HepG2 (cell line): ENCODE results near the gene CTF1. TPM values are rescaled to one million over a fixed set of nuclear protein-coding genes. Genes with fewer than 3 reads are reported as not detected.

Experiments used
- BCL6 ChIP-seq: IDR thresholded peaks from 2 replicates; pipeline ENCODE4 v1.6.1; 2016; ENCODE audit warnings: missing genetic modification reagents, missing compliant biosample characterization
- DZIP1 ChIP-seq: sonication (generic); formaldehyde crosslinking; IDR thresholded peaks from 2 replicates; pipeline ENCODE4 v1.5.0; 2020; ENCODE audit warnings: mild to moderate bottlenecking, missing genetic modification reagents
- GPN1 ChIP-seq: sonication (generic); formaldehyde crosslinking; IDR thresholded peaks from 2 replicates; pipeline ENCODE4 v1.5.1; 2020; ENCODE audit warnings: missing genetic modification reagents, borderline replicate concordance
- LCORL ChIP-seq, 2 experiments: fragments of 450-650 bp in 1 of 2; sonication (generic) in 1 of 2; formaldehyde crosslinking in 1 of 2; IDR thresholded peaks; 2 replicates each; pipeline versions ENCODE4 v1.5.0 to v1.6.1; 2017 to 2020; ENCODE audit warnings: antibody characterized with exemption in 1 of 2, missing genetic modification reagents in 1 of 2
- MAFF ChIP-seq: IDR thresholded peaks from 2 replicates; pipeline ENCODE4 v1.6.1; 2011; ENCODE audit warnings: low read depth, low read length, improper control_type of control experiment
- PAF1 ChIP-seq: IDR thresholded peaks from 2 replicates; pipeline ENCODE4 v1.6.1; 2016; ENCODE audit warnings: missing genetic modification reagents, missing compliant biosample characterization
- POLR2G ChIP-seq: fragments of 200-400 bp; formaldehyde crosslinking; IDR thresholded peaks from 2 replicates; pipeline ENCODE4 v1.6.1; 2018; ENCODE audit warnings: mild to moderate bottlenecking, low read depth, low read length, moderate library complexity
- RBAK ChIP-seq: sonication (generic); formaldehyde crosslinking; IDR thresholded peaks from 2 replicates; pipeline ENCODE4 v1.5.1; 2020; ENCODE audit warnings: mild to moderate bottlenecking, missing genetic modification reagents
- SP2 ChIP-seq: sonication (generic); formaldehyde crosslinking; IDR thresholded peaks from 2 replicates; pipeline ENCODE4 v1.5.1; 2020; ENCODE audit warnings: mild to moderate bottlenecking, missing genetic modification reagents
- TERF1 ChIP-seq: sonication (generic); formaldehyde crosslinking; IDR thresholded peaks from 2 replicates; pipeline ENCODE4 v1.8.0; 2022; ENCODE audit warnings: mild to moderate bottlenecking, missing genetic modification reagents, moderate library complexity
- ZNF432 ChIP-seq: sonication (generic); formaldehyde crosslinking; IDR thresholded peaks from 2 replicates; pipeline ENCODE4 v1.5.0; 2020; ENCODE audit warnings: missing genetic modification reagents, mild to moderate bottlenecking, borderline replicate concordance
- ZNF703 ChIP-seq: sonication (generic); formaldehyde crosslinking; IDR thresholded peaks from 2 replicates; pipeline ENCODE4 v1.5.1; 2020; ENCODE audit warnings: missing genetic modification reagents, mild to moderate bottlenecking, moderate library complexity, borderline replicate concordance
- ZNF749 ChIP-seq: sonication (generic); formaldehyde crosslinking; IDR thresholded peaks from 2 replicates; pipeline ENCODE4 v1.8.0; 2022; ENCODE audit warnings: mild to moderate bottlenecking, missing genetic modification reagents, moderate library complexity, borderline replicate concordance
- polyA plus RNA-seq, 8 experiments: library from polyadenylated mRNA; depleted of rRNA in 3 of 8; stranded (reverse) in 7 of 8; unstranded in 1 of 8; fragments of >200 nt; fragmentation: Illumina TruSeq in 4 of 8; extraction: Trizol in 4 of 8; gene quantifications; 2 replicates each; pipeline versions ENCODE4 v1.2.1 to v1.2.3, GENCODE V29; 2011 to 2016; ENCODE audit warnings: low read depth in 4 of 8, missing spikeins in 1 of 8, mixed read lengths in 1 of 8; ENCODE audit not compliant: insufficient read depth in 1 of 8
- total RNA-seq, 5 experiments: library from RNA; depleted of rRNA; stranded (reverse); fragments of >200 nt; fragmentation: Illumina TruSeq; extraction: Trizol; gene quantifications; 2 replicates each; pipeline ENCODE4 v1.2.3, GENCODE V29; 2016; ENCODE audit warnings: low read depth in 1 of 5
- TF ChIP-seq, protein P1 (sequence below): sonication (generic); formaldehyde crosslinking; IDR thresholded peaks from 2 replicates; pipeline ENCODE4 v1.4.0; 2020; ENCODE audit warnings: mild to moderate bottlenecking, missing genetic modification reagents
- TF ChIP-seq, protein P2 (sequence below): sonication (generic); formaldehyde crosslinking; IDR thresholded peaks from 2 replicates; pipeline ENCODE4 v1.4.0; 2020; ENCODE audit warnings: missing genetic modification reagents
- TF ChIP-seq, protein P3 (sequence below): sonication (generic); formaldehyde crosslinking; IDR thresholded peaks from 2 replicates; pipeline ENCODE4 v1.5.0; 2020; ENCODE audit warnings: mild to moderate bottlenecking, missing genetic modification reagents

Gene CTF1
- total and polyA plus RNA-seq, 2 of the 13 experiments (the other 11 are each of a cell fraction or from before 2014, with no cell fraction given), result 0.13 to 1.8 TPM

- TF ChIP-seq DZIP1 (CRISPR knock-in tag) (no peak), SP2 (no peak; the same call in 1 of the 2 replicates), ZNF749 (CRISPR knock-in tag) (no peak), RBAK (CRISPR knock-in tag) (no peak), LCORL (IDR thresholded peaks at IDR 0.05) (no peak), LCORL (CRISPR knock-in tag; IDR thresholded peaks at IDR 0.05) (no peak; the same call in 1 of the 2 replicates), GPN1 (no peak), TERF1 (no peak), ZNF432 (CRISPR knock-in tag) (no peak), ZNF703 (CRISPR knock-in tag) (no peak), PAF1 (no peak), BCL6 (CRISPR knock-in tag) (peak; percentile 58), MAFF (no peak), POLR2G (peak; percentile 48; the same call in 1 of the 2 replicates)
- TF ChIP-seq, protein P1, sequence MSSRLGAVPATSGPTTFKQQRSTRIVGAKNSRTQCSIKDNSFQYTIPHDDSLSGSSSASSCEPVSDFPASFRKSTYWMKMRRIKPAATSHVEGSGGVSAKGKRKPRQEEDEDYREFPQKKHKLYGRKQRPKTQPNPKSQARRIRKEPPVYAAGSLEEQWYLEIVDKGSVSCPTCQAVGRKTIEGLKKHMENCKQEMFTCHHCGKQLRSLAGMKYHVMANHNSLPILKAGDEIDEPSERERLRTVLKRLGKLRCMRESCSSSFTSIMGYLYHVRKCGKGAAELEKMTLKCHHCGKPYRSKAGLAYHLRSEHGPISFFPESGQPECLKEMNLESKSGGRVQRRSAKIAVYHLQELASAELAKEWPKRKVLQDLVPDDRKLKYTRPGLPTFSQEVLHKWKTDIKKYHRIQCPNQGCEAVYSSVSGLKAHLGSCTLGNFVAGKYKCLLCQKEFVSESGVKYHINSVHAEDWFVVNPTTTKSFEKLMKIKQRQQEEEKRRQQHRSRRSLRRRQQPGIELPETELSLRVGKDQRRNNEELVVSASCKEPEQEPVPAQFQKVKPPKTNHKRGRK (CRISPR knock-in tag), result no peak
- TF ChIP-seq, protein P2, sequence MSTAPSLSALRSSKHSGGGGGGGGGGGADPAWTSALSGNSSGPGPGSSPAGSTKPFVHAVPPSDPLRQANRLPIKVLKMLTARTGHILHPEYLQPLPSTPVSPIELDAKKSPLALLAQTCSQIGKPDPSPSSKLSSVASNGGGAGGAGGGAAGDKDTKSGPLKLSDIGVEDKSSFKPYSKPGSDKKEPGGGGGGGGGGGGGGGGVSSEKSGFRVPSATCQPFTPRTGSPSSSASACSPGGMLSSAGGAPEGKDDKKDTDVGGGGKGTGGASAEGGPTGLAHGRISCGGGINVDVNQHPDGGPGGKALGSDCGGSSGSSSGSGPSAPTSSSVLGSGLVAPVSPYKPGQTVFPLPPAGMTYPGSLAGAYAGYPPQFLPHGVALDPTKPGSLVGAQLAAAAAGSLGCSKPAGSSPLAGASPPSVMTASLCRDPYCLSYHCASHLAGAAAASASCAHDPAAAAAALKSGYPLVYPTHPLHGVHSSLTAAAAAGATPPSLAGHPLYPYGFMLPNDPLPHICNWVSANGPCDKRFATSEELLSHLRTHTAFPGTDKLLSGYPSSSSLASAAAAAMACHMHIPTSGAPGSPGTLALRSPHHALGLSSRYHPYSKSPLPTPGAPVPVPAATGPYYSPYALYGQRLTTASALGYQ (CRISPR knock-in tag), result no peak
- TF ChIP-seq, protein P3, sequence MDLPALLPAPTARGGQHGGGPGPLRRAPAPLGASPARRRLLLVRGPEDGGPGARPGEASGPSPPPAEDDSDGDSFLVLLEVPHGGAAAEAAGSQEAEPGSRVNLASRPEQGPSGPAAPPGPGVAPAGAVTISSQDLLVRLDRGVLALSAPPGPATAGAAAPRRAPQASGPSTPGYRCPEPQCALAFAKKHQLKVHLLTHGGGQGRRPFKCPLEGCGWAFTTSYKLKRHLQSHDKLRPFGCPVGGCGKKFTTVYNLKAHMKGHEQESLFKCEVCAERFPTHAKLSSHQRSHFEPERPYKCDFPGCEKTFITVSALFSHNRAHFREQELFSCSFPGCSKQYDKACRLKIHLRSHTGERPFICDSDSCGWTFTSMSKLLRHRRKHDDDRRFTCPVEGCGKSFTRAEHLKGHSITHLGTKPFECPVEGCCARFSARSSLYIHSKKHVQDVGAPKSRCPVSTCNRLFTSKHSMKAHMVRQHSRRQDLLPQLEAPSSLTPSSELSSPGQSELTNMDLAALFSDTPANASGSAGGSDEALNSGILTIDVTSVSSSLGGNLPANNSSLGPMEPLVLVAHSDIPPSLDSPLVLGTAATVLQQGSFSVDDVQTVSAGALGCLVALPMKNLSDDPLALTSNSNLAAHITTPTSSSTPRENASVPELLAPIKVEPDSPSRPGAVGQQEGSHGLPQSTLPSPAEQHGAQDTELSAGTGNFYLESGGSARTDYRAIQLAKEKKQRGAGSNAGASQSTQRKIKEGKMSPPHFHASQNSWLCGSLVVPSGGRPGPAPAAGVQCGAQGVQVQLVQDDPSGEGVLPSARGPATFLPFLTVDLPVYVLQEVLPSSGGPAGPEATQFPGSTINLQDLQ, result no peak
Observed at GRCh38 chr16:30921748-30922419, 25.5 kb downstream of the CTF1 start (continued).
